WTC11 (cell line): Measurements from ENCODE around the gene THBD.

ENCODE experiments used
- CTCF ChIP-seq: fragments of 200-600 bp; IDR thresholded peaks from 2 replicates; pipeline ENCODE4 v1.8.0; 2022; ENCODE audit warnings: antibody characterized with exemption
- HMGXB4 ChIP-seq: sonication (generic); formaldehyde crosslinking; IDR thresholded peaks from 2 replicates; pipeline ENCODE4 v1.8.1; 2023; ENCODE audit warnings: mild to moderate bottlenecking, moderate library complexity, missing genetic modification reagents
- IRF1 ChIP-seq: sonication (generic); formaldehyde crosslinking; IDR thresholded peaks from 2 replicates; pipeline ENCODE4 v1.8.0; 2023; ENCODE audit warnings: missing genetic modification reagents
- IRF2 ChIP-seq: sonication (generic); formaldehyde crosslinking; IDR thresholded peaks from 2 replicates; pipeline ENCODE4 v1.8.0; 2022; ENCODE audit warnings: low read depth, missing genetic modification reagents, borderline replicate concordance
- KAT7 ChIP-seq: sonication (generic); formaldehyde crosslinking; IDR thresholded peaks from 2 replicates; pipeline ENCODE4 v1.8.1; 2023; ENCODE audit warnings: missing genetic modification reagents, mild to moderate bottlenecking, borderline replicate concordance
- NFYB ChIP-seq: sonication (generic); formaldehyde crosslinking; conservative IDR thresholded peaks from 2 replicates; pipeline ENCODE4 v1.8.0; 2022; ENCODE audit warnings: low read depth, missing genetic modification reagents
- NR2C2 ChIP-seq: sonication (generic); formaldehyde crosslinking; IDR thresholded peaks from 2 replicates; pipeline ENCODE4 v1.8.0; 2022; ENCODE audit warnings: mild to moderate bottlenecking, missing genetic modification reagents
- TP53 ChIP-seq: sonication (generic); formaldehyde crosslinking; IDR thresholded peaks from 2 replicates; pipeline ENCODE4 v1.8.1; 2023; ENCODE audit warnings: mild to moderate bottlenecking, missing genetic modification reagents
- ZNF281 ChIP-seq: sonication (generic); formaldehyde crosslinking; IDR thresholded peaks from 2 replicates; pipeline ENCODE4 v1.8.0; 2023; ENCODE audit warnings: mild to moderate bottlenecking, missing genetic modification reagents
- ZNF416 ChIP-seq: fragments of 250-450 bp; sonication (Bioruptor Pico); IDR thresholded peaks from 2 replicates; pipeline ENCODE4 v1.9.0; 2021; ENCODE audit warnings: mild to moderate bottlenecking, inconsistent platforms
- TF ChIP-seq, protein P1 (sequence below): sonication (generic); formaldehyde crosslinking; IDR thresholded peaks from 2 replicates; pipeline ENCODE4 v1.8.0; 2023; ENCODE audit warnings: missing genetic modification reagents, mild to moderate bottlenecking, borderline replicate concordance
- TF ChIP-seq, protein P2 (sequence below): sonication (generic); formaldehyde crosslinking; IDR thresholded peaks from 2 replicates; pipeline ENCODE4 v1.8.0; 2022; ENCODE audit warnings: mild to moderate bottlenecking, missing genetic modification reagents
- TF ChIP-seq, protein P3 (sequence below): fragments of 250-450 bp; sonication (Bioruptor Pico); IDR thresholded peaks from 2 replicates; pipeline ENCODE4 v1.9.0; 2021; ENCODE audit warnings: moderate library complexity, mild to moderate bottlenecking, inconsistent platforms, borderline replicate concordance

DNA sequence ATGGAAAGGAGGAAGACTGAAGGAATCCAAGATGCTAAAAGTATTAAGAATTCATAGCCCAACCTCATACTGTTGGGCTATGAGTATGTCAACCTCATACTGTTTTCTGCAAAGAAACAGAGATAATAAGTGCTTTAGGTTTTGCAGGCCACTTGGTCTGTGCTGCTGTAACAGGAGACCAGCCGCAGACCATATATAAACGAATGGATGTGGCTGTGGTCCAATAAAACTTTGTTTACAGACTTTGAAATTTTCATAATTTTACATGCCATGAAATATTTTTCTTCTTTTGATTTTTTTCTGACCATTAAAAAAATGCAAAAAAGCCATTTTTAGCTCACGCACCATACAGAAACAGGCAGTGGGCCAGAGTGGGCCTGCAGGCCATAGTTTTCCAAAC is 13.7 kb upstream of the THBD start:
- TF ChIP-seq IRF2 (CRISPR knock-in tag) = no peak
- TF ChIP-seq HMGXB4 (CRISPR knock-in tag) = no peak
- no peak for TF ChIP-seq CTCF
- TF ChIP-seq, protein P1, sequence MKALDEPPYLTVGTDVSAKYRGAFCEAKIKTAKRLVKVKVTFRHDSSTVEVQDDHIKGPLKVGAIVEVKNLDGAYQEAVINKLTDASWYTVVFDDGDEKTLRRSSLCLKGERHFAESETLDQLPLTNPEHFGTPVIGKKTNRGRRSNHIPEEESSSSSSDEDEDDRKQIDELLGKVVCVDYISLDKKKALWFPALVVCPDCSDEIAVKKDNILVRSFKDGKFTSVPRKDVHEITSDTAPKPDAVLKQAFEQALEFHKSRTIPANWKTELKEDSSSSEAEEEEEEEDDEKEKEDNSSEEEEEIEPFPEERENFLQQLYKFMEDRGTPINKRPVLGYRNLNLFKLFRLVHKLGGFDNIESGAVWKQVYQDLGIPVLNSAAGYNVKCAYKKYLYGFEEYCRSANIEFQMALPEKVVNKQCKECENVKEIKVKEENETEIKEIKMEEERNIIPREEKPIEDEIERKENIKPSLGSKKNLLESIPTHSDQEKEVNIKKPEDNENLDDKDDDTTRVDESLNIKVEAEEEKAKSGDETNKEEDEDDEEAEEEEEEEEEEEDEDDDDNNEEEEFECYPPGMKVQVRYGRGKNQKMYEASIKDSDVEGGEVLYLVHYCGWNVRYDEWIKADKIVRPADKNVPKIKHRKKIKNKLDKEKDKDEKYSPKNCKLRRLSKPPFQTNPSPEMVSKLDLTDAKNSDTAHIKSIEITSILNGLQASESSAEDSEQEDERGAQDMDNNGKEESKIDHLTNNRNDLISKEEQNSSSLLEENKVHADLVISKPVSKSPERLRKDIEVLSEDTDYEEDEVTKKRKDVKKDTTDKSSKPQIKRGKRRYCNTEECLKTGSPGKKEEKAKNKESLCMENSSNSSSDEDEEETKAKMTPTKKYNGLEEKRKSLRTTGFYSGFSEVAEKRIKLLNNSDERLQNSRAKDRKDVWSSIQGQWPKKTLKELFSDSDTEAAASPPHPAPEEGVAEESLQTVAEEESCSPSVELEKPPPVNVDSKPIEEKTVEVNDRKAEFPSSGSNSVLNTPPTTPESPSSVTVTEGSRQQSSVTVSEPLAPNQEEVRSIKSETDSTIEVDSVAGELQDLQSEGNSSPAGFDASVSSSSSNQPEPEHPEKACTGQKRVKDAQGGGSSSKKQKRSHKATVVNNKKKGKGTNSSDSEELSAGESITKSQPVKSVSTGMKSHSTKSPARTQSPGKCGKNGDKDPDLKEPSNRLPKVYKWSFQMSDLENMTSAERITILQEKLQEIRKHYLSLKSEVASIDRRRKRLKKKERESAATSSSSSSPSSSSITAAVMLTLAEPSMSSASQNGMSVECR = no peak
- no peak for TF ChIP-seq IRF1
- no peak for TF ChIP-seq NFYB (CRISPR knock-in tag)
- TF ChIP-seq, protein P2, sequence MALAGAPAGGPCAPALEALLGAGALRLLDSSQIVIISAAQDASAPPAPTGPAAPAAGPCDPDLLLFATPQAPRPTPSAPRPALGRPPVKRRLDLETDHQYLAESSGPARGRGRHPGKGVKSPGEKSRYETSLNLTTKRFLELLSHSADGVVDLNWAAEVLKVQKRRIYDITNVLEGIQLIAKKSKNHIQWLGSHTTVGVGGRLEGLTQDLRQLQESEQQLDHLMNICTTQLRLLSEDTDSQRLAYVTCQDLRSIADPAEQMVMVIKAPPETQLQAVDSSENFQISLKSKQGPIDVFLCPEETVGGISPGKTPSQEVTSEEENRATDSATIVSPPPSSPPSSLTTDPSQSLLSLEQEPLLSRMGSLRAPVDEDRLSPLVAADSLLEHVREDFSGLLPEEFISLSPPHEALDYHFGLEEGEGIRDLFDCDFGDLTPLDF (CRISPR knock-in tag) = no peak
- TF ChIP-seq ZNF281 (CRISPR knock-in tag) = no peak
- no peak for TF ChIP-seq ZNF416
- no peak for TF ChIP-seq NR2C2 (CRISPR knock-in tag)
- TF ChIP-seq, protein P3, sequence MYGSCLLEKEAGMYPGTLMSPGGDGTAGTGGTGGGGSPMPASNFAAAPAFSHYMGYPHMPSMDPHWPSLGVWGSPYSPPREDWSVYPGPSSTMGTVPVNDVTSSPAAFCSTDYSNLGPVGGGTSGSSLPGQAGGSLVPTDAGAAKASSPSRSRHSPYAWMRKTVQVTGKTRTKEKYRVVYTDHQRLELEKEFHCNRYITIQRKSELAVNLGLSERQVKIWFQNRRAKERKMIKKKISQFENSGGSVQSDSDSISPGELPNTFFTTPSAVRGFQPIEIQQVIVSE (CRISPR knock-in tag) = no peak
- no peak for TF ChIP-seq KAT7 (CRISPR knock-in tag)
- TF ChIP-seq TP53 (CRISPR knock-in tag) = no peak
